Activated CD4-positive, alpha-beta T cell treated with anti-CD3 and anti-CD28 coated beads, Interleukin-2, amount 50 U/mL, for 24 hours (primary cell): ENCODE measurements around the gene BAIAP2L1.

Source experiments
- DNase-seq, 2 donors: peaks; one replicate each; pipeline ENCODE4 v3.0.0-alpha.2; 2020; ENCODE audit warnings: low read depth in 1 of 2, low spot score in 1 of 2

BAIAP2L1 gene

DNA sequence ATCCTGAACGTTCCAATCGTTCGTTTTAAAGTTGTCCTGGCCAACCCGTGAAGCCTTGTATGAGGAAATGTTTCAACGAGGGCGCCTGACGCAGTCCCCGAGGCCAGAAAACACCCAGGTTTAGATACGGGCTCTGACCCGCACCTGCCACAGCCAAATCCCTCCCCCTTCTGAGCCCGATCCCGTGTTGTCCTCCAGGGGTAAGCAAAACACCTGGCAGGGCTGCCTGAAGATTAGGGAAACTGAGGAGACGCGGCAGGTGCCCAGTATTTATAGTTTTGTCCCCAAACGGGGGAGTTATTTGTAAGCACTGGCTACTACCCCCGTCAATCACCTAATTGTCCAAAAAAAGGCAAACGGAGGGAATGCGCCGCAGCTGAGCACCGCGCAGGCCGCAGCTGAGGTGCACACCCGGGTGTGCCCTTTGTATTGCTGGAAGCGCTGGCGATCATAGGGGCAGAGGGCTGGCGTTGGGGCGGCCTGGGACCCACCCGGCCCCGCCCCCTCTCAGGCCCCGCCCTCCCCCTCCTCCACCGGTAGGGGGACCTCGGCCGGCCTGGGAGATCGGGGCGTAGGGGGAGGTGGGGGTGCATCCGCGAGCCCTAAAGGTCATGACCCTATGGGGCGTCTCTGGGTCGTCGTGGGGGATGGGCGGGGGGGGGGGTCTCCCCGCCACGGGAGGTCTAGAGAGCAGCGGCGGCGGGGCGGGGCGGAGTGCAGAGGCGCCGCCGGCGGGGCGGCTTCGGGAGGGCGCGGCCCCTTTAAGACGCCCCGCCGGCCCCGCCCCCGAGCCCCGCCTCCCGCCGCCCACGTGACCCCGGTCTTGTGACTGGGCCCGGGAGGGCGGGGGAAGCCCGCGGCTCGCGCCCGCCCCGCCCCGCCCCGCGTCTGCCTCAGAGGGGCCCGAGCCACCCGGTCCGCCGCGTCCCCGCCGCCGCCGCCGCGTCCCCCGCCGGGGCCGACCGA lies 119.8 kb downstream of the BAIAP2L1 start, which contains the start of gene BRI3:
Gene BRI3, plus strand, starts transcription at position 896 of the 966 bp plus-strand sequence. CDS start 110 bp downstream, outside the sequence.
- peak; percentile 86 to 90 for DNase-seq

DNA sequence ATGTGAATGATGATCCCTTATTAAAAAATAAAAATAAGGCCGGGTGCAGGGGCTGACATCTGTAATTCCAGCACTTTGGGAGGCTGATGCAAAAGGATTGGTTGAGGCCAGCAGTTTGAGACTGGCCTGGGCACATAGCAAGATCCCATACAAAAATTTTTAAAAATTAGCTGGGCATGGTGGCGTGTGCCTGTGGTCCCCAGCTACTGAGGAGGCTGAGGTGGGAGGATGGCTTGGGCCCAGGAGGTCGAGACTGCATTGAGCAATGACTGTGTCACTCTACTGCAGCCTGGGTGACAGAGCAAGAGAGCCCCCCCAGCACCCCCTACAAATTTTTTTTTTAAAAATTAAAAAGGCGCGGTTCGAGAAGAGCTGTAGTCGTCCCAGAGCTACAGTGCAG lies 120.6 kb downstream of the BAIAP2L1 start:
- no peak for DNase-seq

DNA sequence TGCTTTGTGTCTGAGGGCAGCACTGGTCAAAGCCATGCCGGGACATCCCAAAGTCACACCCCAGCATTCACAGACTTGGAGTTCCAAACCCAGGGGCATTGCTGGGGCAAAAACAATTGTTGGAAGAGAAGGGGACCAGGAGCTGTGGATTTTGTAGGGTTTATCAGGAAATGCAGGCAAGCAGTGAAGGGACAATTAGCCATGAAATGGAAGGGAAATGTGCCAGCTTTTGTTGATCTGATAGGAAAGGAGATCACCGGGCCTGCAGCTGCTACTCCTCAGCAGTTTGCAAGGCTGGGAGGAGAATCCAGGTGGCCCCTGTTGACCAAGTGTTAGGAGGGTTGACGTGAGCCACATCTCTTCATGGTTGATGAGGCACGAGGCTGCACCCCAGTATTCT lies 122.0 kb downstream of the BAIAP2L1 start:
- DNase-seq = no peak

DNA sequence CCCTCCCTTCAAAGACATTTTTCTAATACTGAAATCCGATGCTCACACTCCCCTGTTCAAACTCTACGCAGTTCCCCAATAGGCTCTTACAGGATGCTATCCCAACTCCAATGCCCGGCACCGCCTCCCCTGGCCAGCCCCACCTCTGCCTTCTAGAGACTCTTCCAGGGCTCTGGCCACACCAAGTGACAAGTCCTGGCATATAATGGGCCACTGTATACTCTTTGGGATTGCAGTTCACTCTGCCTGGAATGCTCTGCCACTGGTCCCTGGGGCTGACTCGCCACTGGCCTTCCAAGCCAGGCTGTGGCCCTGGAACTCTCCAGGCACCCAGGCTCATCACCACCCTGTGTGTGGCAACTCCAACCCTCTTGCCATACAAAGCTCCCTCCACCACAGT lies 122.5 kb downstream of the BAIAP2L1 start:
- no peak for DNase-seq

DNA sequence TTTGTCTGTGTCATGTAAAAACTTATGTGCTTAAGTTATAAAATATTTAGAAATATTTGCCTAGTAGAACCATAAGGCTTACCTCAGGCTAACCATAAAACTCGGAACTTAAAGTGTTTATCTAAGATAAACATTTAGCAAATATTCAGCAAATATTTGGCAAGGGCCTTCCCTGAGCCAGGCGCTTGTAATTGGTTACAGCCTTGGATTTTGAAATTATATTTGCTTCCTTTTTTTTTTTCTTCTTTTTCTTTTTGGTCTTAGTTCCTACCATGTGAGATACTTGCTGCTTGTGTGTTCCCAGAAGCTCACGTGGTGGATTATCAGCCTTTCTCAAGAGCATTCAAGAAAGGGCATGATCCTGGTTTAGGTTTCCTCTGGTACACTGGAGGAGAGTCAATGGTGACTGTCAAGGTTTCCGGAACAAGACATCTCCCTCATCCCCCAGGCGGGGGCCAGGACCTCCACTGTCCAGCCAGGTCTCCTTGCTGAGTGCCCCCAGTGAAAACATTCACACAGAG lies 124.6 kb downstream of the BAIAP2L1 start:
- no peak for DNase-seq

DNA sequence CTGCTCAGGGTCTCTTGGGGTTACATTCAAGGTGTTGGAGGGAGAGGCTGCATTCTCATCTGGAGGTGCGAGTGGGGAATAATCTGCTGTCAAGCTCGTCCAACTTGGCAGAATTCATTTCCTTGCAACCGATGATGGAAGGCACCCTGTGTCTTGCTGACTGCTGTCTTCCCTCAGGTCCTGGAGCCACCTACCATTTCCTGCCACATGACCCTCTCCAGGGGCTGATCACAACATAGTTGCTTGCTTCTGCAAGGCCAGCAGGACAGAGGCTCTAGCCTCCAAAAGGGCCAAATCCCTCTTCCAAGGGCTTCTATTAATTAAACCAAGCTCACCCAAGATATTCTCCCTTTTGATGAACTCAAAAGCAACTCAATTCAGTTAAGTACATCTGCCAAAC lies 133.6 kb downstream of the BAIAP2L1 start:
- no peak for DNase-seq

DNA sequence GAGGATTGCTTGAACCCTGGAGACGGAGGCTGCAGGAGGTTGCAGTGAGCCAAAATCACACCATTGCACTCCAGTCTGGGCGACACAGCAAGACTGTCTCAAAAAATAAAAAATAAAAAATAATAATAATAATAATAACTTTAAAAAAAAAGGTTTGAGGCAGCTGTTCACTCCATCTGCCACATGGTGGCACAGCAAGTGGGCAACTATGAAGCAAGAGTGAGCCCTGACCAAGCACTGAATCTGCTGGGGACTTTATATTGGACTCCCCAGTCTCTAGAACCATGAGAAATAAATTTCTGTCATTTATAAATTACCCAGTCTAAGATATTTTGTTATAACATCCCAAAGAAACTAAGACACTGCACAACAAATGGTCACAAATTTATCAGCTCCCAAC lies 134.1 kb downstream of the BAIAP2L1 start:
- no peak for DNase-seq

DNA sequence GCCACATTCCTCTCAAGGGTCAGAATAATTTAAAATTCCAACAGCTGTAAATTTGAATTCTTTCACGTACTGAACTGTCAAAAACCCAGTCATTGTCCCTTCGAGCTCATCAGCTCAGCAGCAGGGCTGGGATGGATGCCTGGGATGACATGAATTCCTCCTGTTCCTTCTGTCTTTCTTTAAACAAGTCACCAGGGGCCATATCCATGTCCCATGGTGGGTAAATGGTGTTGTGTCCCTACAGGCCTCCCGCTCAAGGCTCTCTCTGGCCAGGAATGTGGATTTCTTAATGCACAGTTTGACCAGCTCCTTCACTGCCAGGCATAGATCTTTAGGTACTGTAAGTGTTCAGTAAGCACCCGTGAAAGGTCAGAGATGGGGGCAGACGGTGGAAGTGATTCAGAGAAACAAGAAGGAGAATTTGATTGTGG lies 135.0 kb downstream of the BAIAP2L1 start:
- DNase-seq = no peak

DNA sequence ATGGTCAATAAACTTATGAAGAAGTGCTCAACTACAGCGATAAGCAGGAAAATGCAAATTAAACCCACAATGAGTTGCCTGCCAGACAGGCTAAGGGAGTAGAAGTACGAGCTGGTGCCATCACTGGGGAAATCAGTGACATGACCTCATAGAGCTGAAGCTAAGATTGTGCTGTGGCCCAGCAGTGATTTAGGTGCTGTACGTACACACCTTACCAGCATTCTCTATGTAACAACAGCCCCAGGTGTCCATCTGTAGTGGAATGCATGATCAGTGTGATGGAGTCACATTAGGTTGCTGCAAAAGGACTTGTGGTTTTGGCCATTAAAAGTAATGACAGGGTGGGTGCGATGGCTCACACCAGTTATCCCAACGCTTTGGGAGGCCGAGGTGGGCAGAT lies 143.2 kb downstream of the BAIAP2L1 start:
- DNase-seq = no peak

DNA sequence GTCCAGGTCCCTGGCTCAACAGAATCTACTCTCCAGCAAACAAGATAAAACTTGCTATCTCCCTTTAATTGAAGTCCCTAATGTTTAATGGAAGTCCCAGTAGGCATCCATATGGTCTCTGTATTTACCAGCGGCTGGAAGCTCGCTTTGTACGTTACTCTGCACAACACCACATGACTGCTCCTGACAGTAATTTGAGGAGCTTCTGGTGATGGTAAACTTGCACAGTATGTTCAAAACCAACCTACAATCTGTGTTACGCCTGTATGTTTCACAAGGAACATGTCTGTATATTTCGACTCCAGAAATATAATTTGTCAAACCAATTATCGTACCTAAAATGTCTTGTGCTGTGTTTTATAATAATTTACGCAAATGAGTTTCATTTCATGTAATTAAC lies 144.5 kb downstream of the BAIAP2L1 start:
- no peak for DNase-seq

DNA sequence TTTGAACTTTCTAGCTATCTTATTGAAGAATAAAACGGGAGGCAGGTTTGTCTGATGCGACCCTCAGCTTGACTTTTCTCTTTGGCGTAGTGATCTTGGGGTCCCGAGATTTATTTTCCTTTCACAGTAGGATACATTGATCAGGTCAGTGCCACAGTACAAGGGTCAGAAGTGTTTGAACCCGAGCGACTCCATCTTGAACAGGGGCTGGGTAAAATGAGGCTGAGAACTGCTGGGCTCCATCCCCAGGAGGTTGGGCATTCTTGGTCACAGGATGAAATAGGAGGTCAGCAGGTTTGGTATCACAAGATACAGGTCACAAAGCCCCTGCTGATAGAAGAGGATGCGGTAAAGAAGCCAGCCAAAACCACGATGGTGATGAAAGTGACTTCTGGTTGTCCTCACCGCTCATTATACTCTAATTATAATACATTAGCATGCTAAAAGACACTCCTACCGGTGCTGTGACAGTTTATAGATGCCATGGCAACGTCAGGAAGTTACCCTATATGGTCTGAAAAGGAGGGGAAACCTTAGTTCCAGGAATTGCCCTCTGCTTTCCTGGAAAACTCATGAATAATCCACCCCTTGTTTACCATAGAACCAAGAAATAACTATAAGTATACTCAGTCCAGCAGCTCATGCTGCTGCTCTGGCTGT lies 145.8 kb downstream of the BAIAP2L1 start:
- DNase-seq = no peak

DNA sequence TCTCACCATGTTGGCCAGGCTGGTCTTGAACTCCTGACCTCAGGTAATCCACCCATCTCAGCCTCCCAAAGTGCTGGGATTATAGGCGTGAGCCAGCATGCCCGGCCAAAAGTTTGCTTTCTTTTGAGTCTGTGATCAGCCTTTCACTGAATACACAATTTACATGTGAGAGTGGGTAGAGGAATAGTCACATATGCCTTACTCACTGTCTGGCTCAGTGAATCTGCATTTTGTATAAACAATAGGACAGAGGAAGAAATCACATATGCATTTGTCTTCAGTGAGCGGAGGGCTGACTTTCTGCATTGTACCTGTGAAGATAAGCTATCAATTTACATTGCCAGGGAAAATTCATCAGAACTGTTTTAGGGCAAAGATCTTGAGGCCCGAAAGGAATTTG lies 146.4 kb downstream of the BAIAP2L1 start:
- no peak for DNase-seq

DNA sequence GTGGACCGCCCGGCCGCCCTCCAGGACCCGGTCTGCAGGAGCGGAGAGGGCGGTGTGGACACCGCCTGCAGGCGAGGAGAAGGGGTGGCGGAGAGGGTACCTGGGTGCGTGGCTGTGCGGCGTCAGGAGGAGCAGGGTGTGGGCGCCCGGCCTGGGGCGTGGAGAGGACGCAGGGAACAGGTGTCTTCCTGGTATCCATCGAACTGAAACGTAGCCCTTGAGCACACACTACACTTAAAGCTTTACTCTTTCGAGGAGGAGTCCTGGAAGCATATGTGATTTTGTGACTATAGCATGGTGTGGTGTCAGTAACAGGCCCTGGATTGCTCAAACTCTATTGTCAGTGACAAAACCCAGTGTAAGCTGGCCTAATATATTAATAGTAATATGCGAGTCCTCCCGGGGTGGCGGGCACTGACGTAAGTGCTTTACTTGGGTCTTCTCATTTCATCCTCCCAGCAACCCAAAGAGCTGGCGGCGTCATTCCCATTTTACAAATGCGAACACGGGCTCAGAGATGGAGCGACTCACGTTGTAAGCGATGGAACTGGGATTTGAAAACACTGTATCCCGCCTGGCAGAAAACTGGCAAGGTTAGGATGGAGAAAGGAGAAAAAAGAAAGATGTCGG lies 148.3 kb downstream of the BAIAP2L1 start:
- no peak for DNase-seq

DNA sequence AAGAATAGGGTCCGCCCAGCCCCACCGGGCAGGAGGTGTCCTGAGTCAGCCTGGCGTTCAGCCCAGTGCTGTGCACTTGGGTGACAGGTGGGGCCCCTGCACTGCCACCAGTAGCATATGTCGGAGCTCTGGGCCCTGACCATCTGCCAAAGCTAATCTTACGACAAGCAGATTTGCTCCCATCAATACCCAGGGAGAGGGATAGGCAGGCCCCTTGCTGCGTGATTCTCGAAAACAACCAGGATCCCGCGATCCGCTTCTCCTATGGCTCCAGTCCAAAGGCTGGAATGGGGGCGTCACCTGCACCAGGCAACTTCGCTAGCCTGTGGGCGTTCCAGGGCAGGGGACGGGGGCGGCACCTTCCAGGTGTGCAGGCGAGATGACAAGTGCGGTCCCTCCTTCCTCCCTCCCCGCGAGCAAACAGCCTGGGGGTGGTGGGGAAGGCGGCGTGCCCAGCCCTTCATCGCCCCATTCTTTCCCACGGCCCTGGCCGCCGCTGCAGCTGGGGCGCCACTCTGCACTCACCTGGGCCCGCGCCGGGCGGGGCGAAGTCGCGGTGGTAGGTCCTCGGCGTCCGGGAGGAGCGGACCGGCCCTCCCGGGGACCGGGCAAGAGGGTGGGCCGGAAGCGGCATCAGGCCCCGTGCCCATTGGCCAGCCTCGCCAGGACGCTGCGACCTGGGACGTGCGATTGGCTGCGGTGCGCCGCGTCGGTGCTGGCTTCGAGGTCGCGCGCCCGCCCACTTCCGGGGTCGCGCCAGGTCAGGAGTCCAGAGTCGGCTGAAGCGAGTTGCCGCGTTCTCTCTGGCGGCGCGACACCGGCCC lies 149.1 kb downstream of the BAIAP2L1 start, which contains the start of gene TECPR1:
Gene TECPR1, minus strand, starts transcription at position 632 of the 824 bp plus-strand sequence. CDS start 6,086 bp downstream, outside the sequence.
- DNase-seq = peak; percentile 73 to 82

DNA sequence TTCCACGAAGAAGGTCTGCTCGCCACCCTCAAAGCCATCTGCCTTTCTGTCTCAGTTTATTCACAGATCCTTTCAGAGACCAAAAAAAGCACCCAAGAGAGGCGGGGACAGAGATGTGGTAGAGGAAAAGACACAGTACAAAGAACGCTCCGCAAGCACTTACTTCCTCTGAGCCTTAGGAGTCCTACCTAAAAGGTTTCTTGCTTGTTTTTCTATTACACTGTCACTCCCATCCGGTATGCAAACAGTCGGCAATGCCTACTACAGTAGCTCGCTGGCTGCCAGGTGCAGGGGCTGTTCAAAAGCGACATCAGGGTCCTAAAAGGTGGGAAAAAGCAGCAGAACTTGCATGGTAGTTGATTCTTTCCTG lies 149.7 kb downstream of the BAIAP2L1 start:
- peak in 1 of 2 donors; percentile 17 for DNase-seq

DNA sequence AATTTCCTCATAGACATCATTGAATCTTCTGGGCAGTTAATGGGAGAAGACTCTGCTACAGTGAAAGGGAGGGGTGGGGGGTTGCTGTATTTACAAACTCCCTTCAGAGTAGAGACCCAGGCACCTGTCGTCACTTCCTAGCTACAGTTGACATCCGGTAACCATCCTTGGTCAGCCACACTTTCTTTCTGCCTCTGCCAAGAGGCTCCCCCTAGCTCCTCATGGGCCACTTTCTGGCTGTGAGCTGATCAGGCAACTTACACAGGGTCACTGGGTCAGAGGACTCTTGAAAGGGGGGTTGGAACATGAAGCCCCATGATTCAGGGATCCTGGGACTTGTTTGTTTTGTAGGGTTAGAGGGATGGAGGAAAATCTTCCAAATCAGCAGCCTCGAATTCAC lies 150.1 kb downstream of the BAIAP2L1 start:
- peak in 1 of 2 donors; percentile 24 for DNase-seq

DNA sequence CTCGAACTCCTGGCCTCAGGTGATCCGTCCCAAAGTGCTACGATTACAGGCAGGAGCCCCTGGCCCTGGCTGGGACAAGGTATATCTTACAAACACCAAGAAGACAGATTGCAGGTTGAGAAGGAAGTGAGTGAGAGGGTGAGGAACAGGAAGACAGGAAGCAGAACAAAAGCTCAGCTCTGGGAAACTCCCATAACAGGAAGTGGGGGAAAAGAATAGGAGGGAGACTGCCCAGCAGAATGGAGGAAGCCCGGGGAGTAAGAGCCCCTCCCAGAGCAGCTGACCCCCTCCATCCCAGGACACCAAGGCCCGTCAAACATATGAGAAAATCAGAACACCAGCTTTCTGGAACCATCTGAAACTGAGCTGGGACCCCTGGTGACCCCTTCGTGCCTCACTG lies 151.8 kb downstream of the BAIAP2L1 start:
- no peak for DNase-seq

DNA sequence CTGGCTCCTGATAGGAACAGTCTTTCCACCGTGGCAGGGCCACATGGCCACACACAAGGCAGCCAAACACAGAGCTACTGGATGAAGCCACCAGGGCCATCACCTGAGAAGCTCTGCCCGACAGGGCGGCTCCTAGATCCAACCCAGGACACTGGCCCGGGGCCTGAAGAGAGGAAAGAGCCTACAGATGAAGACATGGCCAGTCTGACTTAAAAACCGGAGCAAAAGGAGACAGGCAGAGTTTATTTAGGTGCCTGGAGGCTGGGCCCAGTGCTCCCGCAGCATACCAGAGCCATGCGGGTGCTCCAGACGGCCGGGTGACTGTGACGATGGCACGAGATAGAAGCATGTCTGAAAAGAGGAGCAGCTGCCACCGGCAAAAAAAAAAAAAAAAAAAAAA lies 152.7 kb downstream of the BAIAP2L1 start:
- DNase-seq = no peak

DNA sequence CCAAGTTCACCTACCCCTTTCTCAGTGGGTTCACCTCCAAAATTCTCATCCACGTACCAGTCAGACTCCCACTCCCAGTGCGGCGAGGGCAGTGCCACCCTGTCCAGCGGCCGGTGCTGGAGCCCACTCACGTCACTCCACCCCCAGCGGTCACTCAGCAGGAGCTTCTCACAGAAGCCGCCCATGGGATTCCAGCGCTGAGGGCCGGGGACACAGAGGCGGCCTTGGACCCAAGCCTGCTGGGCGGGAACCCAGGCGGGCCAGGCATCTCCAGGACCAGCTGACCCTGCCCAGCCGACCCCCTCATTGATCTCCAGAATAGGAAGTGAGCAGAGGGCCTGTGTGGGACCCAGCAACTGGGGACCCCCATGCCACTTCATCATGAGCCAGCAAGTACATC lies 156.0 kb downstream of the BAIAP2L1 start:
- no peak for DNase-seq

DNA sequence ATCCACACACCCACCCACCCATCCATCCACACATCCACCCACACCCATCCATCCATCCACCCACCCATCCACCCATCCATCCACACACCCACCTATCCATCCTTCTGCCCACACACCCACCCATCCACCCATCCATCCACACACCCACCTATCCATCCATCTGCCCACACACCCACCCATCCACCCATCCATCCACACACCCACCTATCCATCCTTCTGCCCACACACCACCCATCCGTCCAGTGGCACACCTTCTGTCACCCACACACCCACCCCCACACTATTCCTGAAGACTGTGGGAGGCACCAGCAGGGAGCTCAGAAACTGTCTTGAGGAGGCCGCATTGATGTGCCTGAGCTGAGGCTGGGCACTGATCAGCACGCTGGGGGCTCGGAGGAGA lies 158.0 kb downstream of the BAIAP2L1 start:
- no peak for DNase-seq

DNA sequence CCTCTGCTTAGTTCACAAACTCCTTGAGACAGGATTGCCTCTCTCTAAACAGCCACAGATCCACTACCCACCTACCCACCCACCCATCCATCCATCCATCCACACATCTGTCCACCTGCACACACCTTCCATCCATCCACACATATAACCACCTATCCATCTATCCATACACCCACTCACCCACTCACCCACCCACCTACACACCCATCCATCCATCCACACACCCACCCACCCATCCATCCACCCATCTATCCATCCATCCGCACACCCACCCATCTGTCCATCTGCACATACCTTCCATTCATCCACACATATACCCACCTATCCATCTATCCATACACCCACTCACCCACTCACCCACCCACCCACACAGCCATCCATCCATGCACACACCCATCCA lies 158.5 kb downstream of the BAIAP2L1 start:
- DNase-seq = no peak
